HepG2 (cell line): Measurements from ENCODE around the gene TUBA8. TPM values are rescaled to one million over a fixed set of nuclear protein-coding genes. Genes with fewer than 3 reads are reported as not detected.

Experiments used
- BHLHE40 ChIP-seq: IDR thresholded peaks from 2 replicates; pipeline ENCODE4 v1.6.1; 2011; ENCODE audit warnings: low read length, improper control_type of control experiment
- DNMT3B ChIP-seq: conservative IDR thresholded peaks from 2 replicates; pipeline ENCODE4 v1.6.1; 2016; ENCODE audit warnings: missing biosample characterization, control low read depth
- FOXO1 ChIP-seq: sonication (generic); formaldehyde crosslinking; IDR thresholded peaks from 2 replicates; pipeline ENCODE4 v1.4.0; 2020; ENCODE audit warnings: missing genetic modification reagents
- HIVEP1 ChIP-seq: sonication (generic); formaldehyde crosslinking; IDR thresholded peaks from 2 replicates; pipeline ENCODE4 v1.4.0; 2020; ENCODE audit warnings: mild to moderate bottlenecking, missing genetic modification reagents
- JUN ChIP-seq: sonication (generic); formaldehyde crosslinking; IDR thresholded peaks from 2 replicates; pipeline ENCODE4 v1.4.0; 2020; ENCODE audit warnings: mild to moderate bottlenecking, missing genetic modification reagents
- THRA ChIP-seq: sonication (generic); formaldehyde crosslinking; IDR thresholded peaks from 2 replicates; pipeline ENCODE4 v1.4.0; 2020; ENCODE audit warnings: missing genetic modification reagents, borderline replicate concordance
- ZBTB10 ChIP-seq: sonication (generic); formaldehyde crosslinking; IDR thresholded peaks from 2 replicates; pipeline ENCODE4 v1.4.0; 2020; ENCODE audit warnings: missing genetic modification reagents, borderline replicate concordance
- ZBTB38 ChIP-seq: sonication (generic); formaldehyde crosslinking; IDR thresholded peaks from 2 replicates; pipeline ENCODE4 v1.5.1; 2020; ENCODE audit warnings: mild to moderate bottlenecking, missing genetic modification reagents
- ZFP36L2 ChIP-seq: sonication (generic); formaldehyde crosslinking; IDR thresholded peaks from 2 replicates; pipeline ENCODE4 v1.4.0; 2020; ENCODE audit warnings: missing genetic modification reagents
- ZFP62 ChIP-seq: sonication (generic); formaldehyde crosslinking; IDR thresholded peaks from 2 replicates; pipeline ENCODE4 v1.4.0; 2020; ENCODE audit warnings: missing genetic modification reagents
- ZHX2 ChIP-seq, 2 experiments: sonication (generic) in 1 of 2; formaldehyde crosslinking in 1 of 2; IDR thresholded peaks; 2 replicates each; pipeline versions ENCODE4 v1.6.1 to v1.9.0; 2014 to 2022; ENCODE audit warnings: antibody characterized with exemption in 1 of 2, borderline replicate concordance in 1 of 2, inconsistent platforms in 1 of 2, low read depth in 1 of 2, missing genetic modification reagents in 1 of 2
- ZNF121 ChIP-seq: sonication (generic); formaldehyde crosslinking; IDR thresholded peaks from 2 replicates; pipeline ENCODE4 v1.5.0; 2020; ENCODE audit warnings: mild to moderate bottlenecking, missing genetic modification reagents
- ZNF30 ChIP-seq: sonication (generic); formaldehyde crosslinking; IDR thresholded peaks from 2 replicates; pipeline ENCODE4 v1.5.0; 2020; ENCODE audit warnings: mild to moderate bottlenecking, missing genetic modification reagents
- ZNF337 ChIP-seq: sonication (generic); formaldehyde crosslinking; IDR thresholded peaks from 2 replicates; pipeline ENCODE4 v1.5.1; 2020; ENCODE audit warnings: missing genetic modification reagents, low read depth, mild to moderate bottlenecking, borderline replicate concordance
- ZNF34 ChIP-seq: sonication (generic); formaldehyde crosslinking; IDR thresholded peaks from 2 replicates; pipeline ENCODE4 v1.4.0; 2020; ENCODE audit warnings: mild to moderate bottlenecking, missing genetic modification reagents, borderline replicate concordance
- ZNF430 ChIP-seq: sonication (generic); formaldehyde crosslinking; IDR thresholded peaks from 2 replicates; pipeline ENCODE4 v1.9.0; 2021; ENCODE audit warnings: mild to moderate bottlenecking, missing genetic modification reagents
- ZNF543 ChIP-seq: sonication (generic); formaldehyde crosslinking; IDR thresholded peaks from 2 replicates; pipeline ENCODE4 v1.4.0; 2020; ENCODE audit warnings: mild to moderate bottlenecking, missing genetic modification reagents
- ZNF816 ChIP-seq: sonication (generic); formaldehyde crosslinking; IDR thresholded peaks from 2 replicates; pipeline ENCODE4 v1.8.0; 2022; ENCODE audit warnings: missing genetic modification reagents, mild to moderate bottlenecking, borderline replicate concordance
- ZSCAN31 ChIP-seq: sonication (generic); formaldehyde crosslinking; IDR thresholded peaks from 2 replicates; pipeline ENCODE4 v1.5.0; 2020; ENCODE audit warnings: low read depth, mild to moderate bottlenecking, missing genetic modification reagents
- polyA plus RNA-seq, 8 experiments: library from polyadenylated mRNA; depleted of rRNA in 3 of 8; stranded (reverse) in 7 of 8; unstranded in 1 of 8; fragments of >200 nt; fragmentation: Illumina TruSeq in 4 of 8; extraction: Trizol in 4 of 8; gene quantifications; 2 replicates each; pipeline versions ENCODE4 v1.2.1 to v1.2.3, GENCODE V29; 2011 to 2016; ENCODE audit warnings: low read depth in 4 of 8, missing spikeins in 1 of 8, mixed read lengths in 1 of 8; ENCODE audit not compliant: insufficient read depth in 1 of 8
- total RNA-seq, 5 experiments: library from RNA; depleted of rRNA; stranded (reverse); fragments of >200 nt; fragmentation: Illumina TruSeq; extraction: Trizol; gene quantifications; 2 replicates each; pipeline ENCODE4 v1.2.3, GENCODE V29; 2016; ENCODE audit warnings: low read depth in 1 of 5

The TUBA8 gene
- total and polyA plus RNA-seq, 2 of the 13 experiments (the other 11 are each of a cell fraction or from before 2014, with no cell fraction given), result 0.35 to 0.69 TPM

- TF ChIP-seq JUN (CRISPR knock-in tag) (peak; percentile 43; the same call in 1 of the 2 replicates), DNMT3B (CRISPR knock-in tag) (no peak), ZNF121 (no peak), HIVEP1 (no peak), ZNF543 (CRISPR knock-in tag) (peak; percentile 60; the same call in 1 of the 2 replicates), ZNF816 (no peak), ZNF34 (CRISPR knock-in tag) (no peak), ZNF30 (no peak), THRA (0 out of 2 replicates have a peak, but pooled peaks have one; percentile 8), FOXO1 (CRISPR knock-in tag) (peak; percentile 42; the same call in 1 of the 2 replicates), ZNF430 (CRISPR knock-in tag) (peak; percentile 35; the same call in 1 of the 2 replicates), ZBTB10 (CRISPR knock-in tag) (peak; percentile 66; the same call in 1 of the 2 replicates), BHLHE40 (no peak; the same call in 1 of the 2 replicates), ZFP62 (no peak), ZNF337 (CRISPR knock-in tag) (peak; percentile 48; the same call in 1 of the 2 replicates), ZBTB38 (CRISPR knock-in tag) (0 out of 2 replicates have a peak, but pooled peaks have one; percentile 11), ZSCAN31 (CRISPR knock-in tag) (no peak), ZFP36L2 (CRISPR knock-in tag) (no peak), ZHX2 (IDR thresholded peaks at IDR 0.05; ENCODE audit: low read depth) (0 out of 2 replicates have a peak, but pooled peaks have one; percentile 63), ZHX2 (CRISPR knock-in tag; IDR thresholded peaks at IDR 0.05; ENCODE audit: borderline replicate concordance) (no peak)
These were observed 32.8 kb upstream of the TUBA8 start, which contains the start of gene PEX26 (continued) for GRCh38 chr22:18077639-18078328.
